Prostate gland (tissue), 2 donors: ENCODE data around the gene FCSK. TPM values are rescaled to one million over a fixed set of nuclear protein-coding genes. Genes with fewer than 3 reads are reported as not detected.
"Not testable (repeated sequence)": the region's sequence is repeated elsewhere in the genome, so short reads cannot be mapped to it uniquely, and the experiment has no call there.

Experiments used
- DNase-seq: peaks from one replicate; pipeline ENCODE4 v3.0.0-alpha.2; 2019; ENCODE audit warnings: low spot score
- H3K27ac ChIP-seq, 2 donors: fragments of 200-600 bp; sonication (generic); 2 replicates each; pipeline ENCODE4 v1.5.1; 2017 to 2019
- H3K27me3 ChIP-seq: fragments of 200-600 bp; sonication (generic); replicated peaks from 2 replicates; pipeline ENCODE4 v1.5.1; 2019; ENCODE audit not compliant: insufficient read depth
- H3K36me3 ChIP-seq, 2 donors: fragments of 200-600 bp; sonication (generic); 1 replicate in 1 of 2; 2 replicates in 1 of 2; pipeline versions ENCODE4 v1.5.1 to v1.8.1; 2017 to 2019
- H3K4me1 ChIP-seq: fragments of 200-600 bp; sonication (generic); replicated peaks from 2 replicates; pipeline ENCODE4 v1.5.1; 2019
- H3K4me3 ChIP-seq, 2 donors: fragments of 200-600 bp; sonication (generic); 2 replicates each; pipeline ENCODE4 v1.5.1; 2017 to 2019
- H3K9me3 ChIP-seq: fragments of 200-600 bp; sonication (generic); 2 replicates; pipeline ENCODE4 v1.5.1; 2017
- CTCF ChIP-seq, 4 experiments: fragments of 200-600 bp in 2 of 4; fragments of 450-650 bp in 2 of 4; sonication (generic) in 2 of 4; IDR thresholded peaks; 1 replicate in 3 of 4; 2 replicates in 1 of 4; pipeline ENCODE4 v1.5.1; 2016 to 2019; ENCODE audit warnings: antibody characterized with exemption in 4 of 4, mild to moderate bottlenecking in 2 of 4, moderate library complexity in 2 of 4
- POLR2A ChIP-seq: fragments of 450-650 bp; IDR thresholded peaks from one replicate; pipeline ENCODE4 v1.6.1; 2016; ENCODE audit warnings: antibody characterized with exemption, mild to moderate bottlenecking
- POLR2AphosphoS5 ChIP-seq: sonication (generic); formaldehyde crosslinking; IDR thresholded peaks from one replicate; pipeline ENCODE4 v1.6.1; 2017; ENCODE audit warnings: antibody characterized with exemption
- WGBS: methylation state at CpG from one replicate; pipeline ENCODE4 v1.1.5; 2018; 5-methylcytosine and 5-hydroxymethylcytosine counted together
- intact Hi-C: fragments of 100-400 bp; cut with DNase I; formaldehyde crosslinking; loops from one replicate; pipeline ENCODE4 v1.14.2; 2022
- total RNA-seq, 2 donors: library from RNA; depleted of rRNA; stranded (reverse); fragments of >200 nt; gene quantifications; one replicate each; pipeline ENCODE4 v1.1.0, GENCODE V29; 2016

Gene FCSK
- total RNA-seq, 2 donors from 2014 or later, result 23.0 to 33.1 TPM

DNA sequence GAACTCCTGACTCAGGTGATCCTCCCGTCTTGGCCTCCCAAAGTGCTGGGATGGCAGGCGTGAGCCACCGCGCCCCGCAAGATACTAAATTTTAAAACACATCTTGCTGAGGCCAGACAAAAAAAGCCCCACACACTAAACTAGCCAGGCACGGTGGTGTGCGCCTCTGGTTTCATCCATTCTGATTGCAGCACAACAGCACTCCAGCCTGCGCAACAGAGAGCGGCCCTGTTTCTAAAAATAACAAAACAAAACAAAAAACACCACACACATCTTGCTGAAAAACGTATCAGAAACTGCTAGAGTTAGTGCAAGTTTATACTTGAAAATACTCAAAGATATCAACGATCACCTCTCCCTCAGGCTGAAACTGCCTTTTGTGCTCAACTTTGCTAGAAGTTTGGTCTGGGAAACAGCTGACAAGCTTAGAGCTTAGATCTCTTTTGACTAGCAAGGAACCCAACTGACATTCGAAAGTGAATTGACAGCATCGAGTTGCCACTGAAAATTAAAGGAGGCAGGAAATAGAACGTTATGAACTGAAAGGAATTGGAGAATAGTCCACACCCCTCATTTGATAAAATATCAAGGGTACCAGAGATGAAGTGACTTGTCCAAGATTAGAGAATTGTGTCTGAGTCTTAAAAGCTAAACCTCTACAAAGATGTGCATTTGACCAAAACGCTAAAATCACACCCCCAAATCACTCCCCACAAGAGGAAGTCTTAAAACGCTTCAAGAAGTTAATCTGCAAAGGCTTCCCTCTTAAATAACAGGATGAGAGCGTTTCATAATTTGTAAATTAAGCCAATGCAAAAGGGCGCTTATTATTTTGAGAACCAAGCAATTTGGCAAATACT, 68.1 kb downstream of the FCSK start:
- intact Hi-C loops, result loop anchor here (5.0 kb wide), 1 partner anchor 150 kb away; no protein-coding TSS in a partner anchor
- no peak for DNase-seq
- WGBS, result 47% methylated on average over 18 of the region's 18 CpGs
- peaks cover 0 to 9% of the 10 kb centered on the region in 2 donors for H3K36me3 ChIP-seq
- H3K27me3 ChIP-seq, result no peaks in the 10 kb centered on the region
- peak overlapping the region; percentile 86 to 89 for H3K27ac ChIP-seq
- H3K4me3 ChIP-seq, result peak overlapping the region; percentile 63
- no peaks in the 10 kb centered on the region for H3K9me3 ChIP-seq
- H3K4me1 ChIP-seq, result peaks cover 8% of the 10 kb centered on the region
- TF ChIP-seq POLR2AphosphoS5, result no peak
- no peak for TF ChIP-seq POLR2A
- no peak for TF ChIP-seq CTCF (IDR thresholded peaks at IDR 0.05)

GRCh38 chr16:70523076-70523742, 68.8 kb downstream of the FCSK start, which contains the start of gene COG4:
Gene COG4 (minus strand): TSS chr16:70523554. CDS start chr16:70523543, 11 bp downstream.
- Histone ChIP-seq H3K27ac (peak within 1 kb of the TSS; percentile 86 to 89), H3K4me1 (peaks cover 8% of the 10 kb centered on the region), H3K4me3 (peak within 1 kb of the TSS; percentile 63), H3K36me3 (peaks cover 0 to 1% of the 10 kb centered on the region in 2 donors), H3K27me3 (no peaks in the 10 kb centered on the region), H3K9me3 (no peaks in the 10 kb centered on the region)
- TF ChIP-seq POLR2AphosphoS5 (peak; percentile 77), POLR2A (peak; percentile 49), CTCF (IDR thresholded peaks at IDR 0.05) (peak in 1 of 4 experiments; percentile 2)
- DNase-seq, result peak; percentile 77
- WGBS, result 0% methylated on average over 36 of the region's 36 CpGs
- intact Hi-C loops, result loop anchor here (5.0 kb wide), 1 partner anchor 151 kb away; no protein-coding TSS in a partner anchor

- intact Hi-C loops, result loop anchor here (5.0 kb wide), 1 partner anchor 152 kb away; no protein-coding TSS in a partner anchor
- no peak for TF ChIP-seq CTCF (IDR thresholded peaks at IDR 0.05)
- TF ChIP-seq POLR2AphosphoS5, result peak; percentile 52
- no peak for TF ChIP-seq POLR2A
- peaks cover 8% of the 10 kb centered on the region for H3K4me1 ChIP-seq
- peak within 1 kb of the TSS; percentile 86 to 89 for H3K27ac ChIP-seq
- peak; percentile 63 for DNase-seq
- 0% methylated on average over 32 of the region's 32 CpGs for WGBS
- H3K4me3 ChIP-seq, result peak within 1 kb of the TSS; percentile 63
- H3K36me3 ChIP-seq, result no peaks in the 10 kb centered on the region
- no peaks in the 10 kb centered on the region for H3K27me3 ChIP-seq
- no peaks in the 10 kb centered on the region for H3K9me3 ChIP-seq
Measured at GRCh38 chr16:70523743-70524398, 69.5 kb downstream of the FCSK start, which contains the start of gene SF3B3. Gene SF3B3 (plus strand): TSS chr16:70523816. CDS start chr16:70526657, 2,841 bp downstream.

GRCh38 chr16:70524399-70524825, 70.0 kb downstream of the FCSK start:
- H3K4me1 ChIP-seq, H3K27me3 ChIP-seq, DNase-seq, H3K36me3 ChIP-seq, H3K9me3 ChIP-seq: not testable (repeated sequence)
- peak overlapping the region; percentile 86 to 89 for H3K27ac ChIP-seq
- intact Hi-C loops, result loop anchor here (5.0 kb wide), 1 partner anchor 152 kb away; no protein-coding TSS in a partner anchor
- peak overlapping the region; percentile 63 for H3K4me3 ChIP-seq
- WGBS, result under 1% methylated on average over 24 of the region's 24 CpGs

GRCh38 chr16:70526403-70526802, 72.0 kb downstream of the FCSK start:
- H3K4me3 ChIP-seq, result no peak overlapping the region
- WGBS, result 69% methylated on average over 6 of the region's 6 CpGs
- TF ChIP-seq CTCF (IDR thresholded peaks at IDR 0.05) (no peak), POLR2AphosphoS5 (no peak), POLR2A (no peak)
- H3K4me1 ChIP-seq, result peaks cover 8% of the 10 kb centered on the region
- H3K9me3 ChIP-seq, result no peaks in the 10 kb centered on the region
- H3K36me3 ChIP-seq, result peaks cover 0 to 6% of the 10 kb centered on the region in 2 donors
- H3K27ac ChIP-seq, result no peak overlapping the region
- no peaks in the 10 kb centered on the region for H3K27me3 ChIP-seq
- intact Hi-C loops, result no loop called here
- DNase-seq, result no peak
